Ishikawa (cell line): ENCODE results near the gene KLHL2.
A peak's percentile ranks its signal among the peaks of the same experiment; 100 is the strongest.

Source experiments
- CEBPB ChIP-seq: IDR thresholded peaks from 2 replicates; pipeline ENCODE4 v1.6.1; 2012
- EGR1 ChIP-seq: IDR thresholded peaks from 2 replicates; pipeline ENCODE4 v1.6.1; 2012
- EP300 ChIP-seq: IDR thresholded peaks from 2 replicates; pipeline ENCODE4 v1.6.1; 2012; ENCODE audit warnings: borderline replicate concordance
- FOXM1 ChIP-seq: IDR thresholded peaks from 2 replicates; pipeline ENCODE4 v1.6.1; 2012; ENCODE audit warnings: low read depth, borderline replicate concordance
- RAD21 ChIP-seq: IDR thresholded peaks from 2 replicates; pipeline ENCODE4 v1.6.1; 2012; ENCODE audit warnings: low read depth
- TAF1 ChIP-seq: IDR thresholded peaks from 2 replicates; pipeline ENCODE4 v1.6.1; 2012; ENCODE audit warnings: low read depth, mild to moderate bottlenecking
- TCF12 ChIP-seq: IDR thresholded peaks from 2 replicates; pipeline ENCODE4 v1.6.1; 2012; ENCODE audit warnings: low read depth
- YY1 ChIP-seq: IDR thresholded peaks from 2 replicates; pipeline ENCODE4 v1.6.1; 2012; ENCODE audit warnings: low read depth
- ZBTB7A ChIP-seq: IDR thresholded peaks from 2 replicates; pipeline ENCODE4 v1.6.1; 2012; ENCODE audit warnings: low read depth
- TF ChIP-seq, protein P1 (sequence below): IDR thresholded peaks from 2 replicates; pipeline ENCODE4 v1.6.1; 2012; ENCODE audit warnings: low read depth, mild to moderate bottlenecking
- TF ChIP-seq, protein P2 (sequence below): IDR thresholded peaks from 2 replicates; pipeline ENCODE4 v1.6.1; 2012

DNA sequence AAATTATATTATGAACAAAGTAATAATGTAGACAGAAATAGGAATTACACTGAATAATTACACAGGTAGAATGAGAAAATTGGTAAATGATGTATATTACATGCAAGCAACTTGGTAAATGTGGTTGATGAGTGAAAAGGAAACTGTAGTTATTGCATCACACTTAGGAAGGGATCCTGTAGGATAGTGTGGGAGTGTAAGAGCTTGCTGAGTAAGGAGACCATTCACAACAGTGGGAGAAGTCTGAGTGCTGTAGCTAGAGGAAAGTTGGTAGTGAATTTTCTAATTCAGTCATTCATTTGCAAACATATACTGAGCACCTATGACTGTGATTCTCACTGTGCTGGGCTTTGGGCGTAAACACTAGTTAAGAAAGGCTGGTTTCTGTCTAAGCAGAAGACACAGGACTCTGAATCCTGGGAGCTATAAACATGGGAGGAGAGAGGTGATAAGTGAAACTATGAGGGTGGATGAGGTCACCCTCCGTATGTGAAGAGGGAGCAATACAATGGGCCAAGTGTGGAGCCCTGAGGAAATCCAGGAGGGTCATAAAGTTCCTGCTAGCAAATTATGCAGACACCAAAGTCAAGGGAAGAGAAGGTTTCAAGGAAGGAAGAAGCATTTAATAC lies 157.2 kb downstream of the KLHL2 start:
- TF ChIP-seq CEBPB (peak; percentile 54; the same call in 1 of the 2 replicates), YY1 (no peak), EGR1 (no peak), TCF12 (no peak), FOXM1 (no peak), EP300 (no peak), RAD21 (no peak), ZBTB7A (no peak), TAF1 (no peak)
- TF ChIP-seq, protein P1, sequence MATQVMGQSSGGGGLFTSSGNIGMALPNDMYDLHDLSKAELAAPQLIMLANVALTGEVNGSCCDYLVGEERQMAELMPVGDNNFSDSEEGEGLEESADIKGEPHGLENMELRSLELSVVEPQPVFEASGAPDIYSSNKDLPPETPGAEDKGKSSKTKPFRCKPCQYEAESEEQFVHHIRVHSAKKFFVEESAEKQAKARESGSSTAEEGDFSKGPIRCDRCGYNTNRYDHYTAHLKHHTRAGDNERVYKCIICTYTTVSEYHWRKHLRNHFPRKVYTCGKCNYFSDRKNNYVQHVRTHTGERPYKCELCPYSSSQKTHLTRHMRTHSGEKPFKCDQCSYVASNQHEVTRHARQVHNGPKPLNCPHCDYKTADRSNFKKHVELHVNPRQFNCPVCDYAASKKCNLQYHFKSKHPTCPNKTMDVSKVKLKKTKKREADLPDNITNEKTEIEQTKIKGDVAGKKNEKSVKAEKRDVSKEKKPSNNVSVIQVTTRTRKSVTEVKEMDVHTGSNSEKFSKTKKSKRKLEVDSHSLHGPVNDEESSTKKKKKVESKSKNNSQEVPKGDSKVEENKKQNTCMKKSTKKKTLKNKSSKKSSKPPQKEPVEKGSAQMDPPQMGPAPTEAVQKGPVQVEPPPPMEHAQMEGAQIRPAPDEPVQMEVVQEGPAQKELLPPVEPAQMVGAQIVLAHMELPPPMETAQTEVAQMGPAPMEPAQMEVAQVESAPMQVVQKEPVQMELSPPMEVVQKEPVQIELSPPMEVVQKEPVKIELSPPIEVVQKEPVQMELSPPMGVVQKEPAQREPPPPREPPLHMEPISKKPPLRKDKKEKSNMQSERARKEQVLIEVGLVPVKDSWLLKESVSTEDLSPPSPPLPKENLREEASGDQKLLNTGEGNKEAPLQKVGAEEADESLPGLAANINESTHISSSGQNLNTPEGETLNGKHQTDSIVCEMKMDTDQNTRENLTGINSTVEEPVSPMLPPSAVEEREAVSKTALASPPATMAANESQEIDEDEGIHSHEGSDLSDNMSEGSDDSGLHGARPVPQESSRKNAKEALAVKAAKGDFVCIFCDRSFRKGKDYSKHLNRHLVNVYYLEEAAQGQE, result no peak
- TF ChIP-seq, protein P2, sequence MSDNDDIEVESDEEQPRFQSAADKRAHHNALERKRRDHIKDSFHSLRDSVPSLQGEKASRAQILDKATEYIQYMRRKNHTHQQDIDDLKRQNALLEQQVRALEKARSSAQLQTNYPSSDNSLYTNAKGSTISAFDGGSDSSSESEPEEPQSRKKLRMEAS, result no peak
